GM12878 (cell line): Measurements from ENCODE around the gene PSMC3. TPM values are rescaled to one million over a fixed set of nuclear protein-coding genes. Genes with fewer than 3 reads are reported as not detected.

ENCODE experiments used
- EED ChIP-seq: sonication (generic); IDR thresholded peaks from 2 replicates; pipeline ENCODE4 v1.6.1; 2016; ENCODE audit warnings: antibody characterized with exemption, low read depth
- ETV6 ChIP-seq, 2 experiments: fragments of 450-650 bp in 1 of 2; IDR thresholded peaks in 1 of 2; conservative IDR thresholded peaks in 1 of 2; 2 replicates each; pipeline ENCODE4 v1.6.1; 2014; ENCODE audit warnings: antibody characterized with exemption in 1 of 2, borderline replicate concordance in 1 of 2, low read depth in 1 of 2, mild to moderate bottlenecking in 1 of 2, moderate library complexity in 1 of 2
- FOXK2 ChIP-seq: fragments of 450-650 bp; IDR thresholded peaks from 2 replicates; pipeline ENCODE4 v1.6.1; 2017; ENCODE audit warnings: mild to moderate bottlenecking, moderate library complexity
- HDAC6 ChIP-seq: fragments of 200-600 bp; sonication (generic); IDR thresholded peaks from one replicate; pipeline ENCODE4 v1.8.0; 2017; ENCODE audit warnings: antibody characterized with exemption; ENCODE audit not compliant: unreplicated experiment
- HDGF ChIP-seq: fragments of 450-650 bp; IDR thresholded peaks from 2 replicates; pipeline ENCODE4 v1.6.1; 2016; ENCODE audit warnings: antibody characterized with exemption
- MEF2A ChIP-seq: IDR thresholded peaks from 2 replicates; pipeline ENCODE4 v1.6.1; 2011; ENCODE audit warnings: low read depth, mild to moderate bottlenecking, low read length, moderate library complexity; ENCODE audit not compliant: insufficient read depth
- MTA3 ChIP-seq: IDR thresholded peaks from 2 replicates; pipeline ENCODE4 v1.6.1; 2012; ENCODE audit warnings: low read length, inconsistent platforms, borderline replicate concordance
- POLR2AphosphoS2 ChIP-seq: IDR thresholded peaks from 2 replicates; pipeline ENCODE4 v1.6.1; 2011; ENCODE audit warnings: low read depth, mild to moderate bottlenecking, low read length, improper control_type of control experiment, moderate library complexity
- RAD21 ChIP-seq: IDR thresholded peaks from 2 replicates; pipeline ENCODE4 v1.6.1; 2011; ENCODE audit warnings: mild to moderate bottlenecking, low read depth, low read length, moderate library complexity; ENCODE audit not compliant: insufficient read depth
- RUNX3 ChIP-seq: IDR thresholded peaks from 2 replicates; pipeline ENCODE4 v1.6.1; 2012; ENCODE audit warnings: low read length, inconsistent platforms
- TAF1 ChIP-seq: IDR thresholded peaks from 2 replicates; pipeline ENCODE4 v1.6.1; 2011; ENCODE audit warnings: mild to moderate bottlenecking, low read depth, low read length, borderline replicate concordance
- TCF7 ChIP-seq: IDR thresholded peaks from 2 replicates; pipeline ENCODE4 v1.6.1; 2014; ENCODE audit warnings: antibody characterized with exemption, borderline replicate concordance
- ZNF24 ChIP-seq: fragments of 450-650 bp; IDR thresholded peaks from 2 replicates; pipeline ENCODE4 v1.6.1; 2017; ENCODE audit warnings: antibody characterized with exemption, mild to moderate bottlenecking
- ZNF274 ChIP-seq: IDR thresholded peaks from one replicate; pipeline ENCODE4 v1.8.0; 2011; ENCODE audit not compliant: insufficient read length, insufficient read depth
- polyA plus RNA-seq, 11 experiments: library from polyadenylated mRNA; depleted of rRNA in 4 of 11; unstranded in 6 of 11; stranded (reverse) in 5 of 11; fragments of >200 nt; fragmentation: Nextera tagmentation in 4 of 11; fragmentation: Illumina TruSeq in 1 of 11; extraction: Ambion mirVana in 4 of 11; extraction: Trizol in 1 of 11; gene quantifications; 1 replicate in 1 of 11; 2 replicates in 10 of 11; pipeline versions ENCODE4 v1.2.1 to v1.2.3, GENCODE V29; 2011 to 2016; ENCODE audit warnings: inconsistent platforms in 2 of 11, missing spikeins in 2 of 11, low read depth in 1 of 11
- total RNA-seq, 4 experiments: library from RNA; depleted of rRNA in 3 of 4; stranded (reverse); fragments of >200 nt in 3 of 4; fragmentation: Illumina TruSeq in 1 of 4; extraction: Trizol in 1 of 4; gene quantifications; 2 replicates each; pipeline versions ENCODE4 v1.2.1 to v1.2.3, GENCODE V29; 2013 to 2021
- TF ChIP-seq, protein P1 (sequence below): fragments of 450-650 bp; IDR thresholded peaks from 2 replicates; pipeline ENCODE4 v1.6.1; 2017; ENCODE audit warnings: mild to moderate bottlenecking, moderate library complexity
- TF ChIP-seq, protein P2 (sequence below): IDR thresholded peaks from 2 replicates; pipeline ENCODE4 v1.6.1; 2012; ENCODE audit warnings: low read depth, low read length, improper control_type of control experiment
- TF ChIP-seq, protein P3 (sequence below): fragments of 450-650 bp; formaldehyde crosslinking; IDR thresholded peaks from 2 replicates; pipeline ENCODE4 v1.4.0; 2022; ENCODE audit warnings: mild to moderate bottlenecking, moderate library complexity
- TF ChIP-seq, protein P4 (sequence below): fragments of 450-650 bp; formaldehyde crosslinking; IDR thresholded peaks from 2 replicates; pipeline ENCODE4 v1.5.0; 2022; ENCODE audit warnings: mild to moderate bottlenecking, missing genetic modification characterization

Gene PSMC3
- total and polyA plus RNA-seq, 10 of the 15 experiments (the other 5 are each of a cell fraction or from before 2014, with no cell fraction given), result 39.5 to 289 (median 155) TPM

DNA sequence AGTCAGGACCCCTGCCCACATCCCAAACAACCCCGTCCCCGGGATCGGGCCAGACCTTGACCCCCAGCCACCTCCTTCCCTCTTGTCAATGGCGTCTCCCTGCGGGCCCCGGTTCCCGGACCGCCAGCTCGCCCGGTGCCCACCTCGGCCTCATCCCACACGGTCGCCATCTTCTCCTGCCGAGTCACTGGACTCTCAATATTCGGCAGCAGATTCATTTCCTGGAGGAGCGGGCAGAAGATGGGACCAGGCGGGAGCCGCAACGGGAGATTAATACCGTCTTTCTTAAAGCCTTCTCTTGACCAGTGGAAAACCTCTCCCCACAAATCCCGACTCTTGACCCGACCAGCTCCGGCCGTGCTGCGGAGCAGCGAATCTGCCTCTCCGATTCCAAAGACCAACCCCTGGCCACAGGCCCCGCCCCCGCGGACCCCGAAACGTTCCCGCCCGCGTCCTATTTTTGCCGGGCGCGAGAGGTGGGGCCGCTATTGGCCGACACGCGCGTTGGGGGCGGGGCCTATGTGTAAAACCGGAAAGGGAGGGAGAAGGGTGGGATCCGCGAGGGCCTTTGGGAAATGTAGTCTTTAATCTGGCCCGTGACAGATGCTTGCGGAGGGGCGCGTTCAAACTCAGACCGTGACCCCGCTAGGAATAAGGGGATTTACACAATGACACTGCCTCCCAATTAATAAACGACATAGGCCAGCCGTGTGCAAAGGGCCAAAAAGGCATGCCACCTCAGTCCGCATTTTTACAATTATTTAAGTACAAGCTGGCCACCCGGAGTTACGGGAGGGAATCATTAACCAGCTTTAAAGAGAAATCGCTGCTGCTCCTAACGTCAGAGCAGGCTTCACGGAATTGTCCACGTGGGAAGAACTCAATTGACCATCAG lies at the start of gene PSMC3 (continued):
- TF ChIP-seq RUNX3, result peak; percentile 90
- TF ChIP-seq, protein P1, sequence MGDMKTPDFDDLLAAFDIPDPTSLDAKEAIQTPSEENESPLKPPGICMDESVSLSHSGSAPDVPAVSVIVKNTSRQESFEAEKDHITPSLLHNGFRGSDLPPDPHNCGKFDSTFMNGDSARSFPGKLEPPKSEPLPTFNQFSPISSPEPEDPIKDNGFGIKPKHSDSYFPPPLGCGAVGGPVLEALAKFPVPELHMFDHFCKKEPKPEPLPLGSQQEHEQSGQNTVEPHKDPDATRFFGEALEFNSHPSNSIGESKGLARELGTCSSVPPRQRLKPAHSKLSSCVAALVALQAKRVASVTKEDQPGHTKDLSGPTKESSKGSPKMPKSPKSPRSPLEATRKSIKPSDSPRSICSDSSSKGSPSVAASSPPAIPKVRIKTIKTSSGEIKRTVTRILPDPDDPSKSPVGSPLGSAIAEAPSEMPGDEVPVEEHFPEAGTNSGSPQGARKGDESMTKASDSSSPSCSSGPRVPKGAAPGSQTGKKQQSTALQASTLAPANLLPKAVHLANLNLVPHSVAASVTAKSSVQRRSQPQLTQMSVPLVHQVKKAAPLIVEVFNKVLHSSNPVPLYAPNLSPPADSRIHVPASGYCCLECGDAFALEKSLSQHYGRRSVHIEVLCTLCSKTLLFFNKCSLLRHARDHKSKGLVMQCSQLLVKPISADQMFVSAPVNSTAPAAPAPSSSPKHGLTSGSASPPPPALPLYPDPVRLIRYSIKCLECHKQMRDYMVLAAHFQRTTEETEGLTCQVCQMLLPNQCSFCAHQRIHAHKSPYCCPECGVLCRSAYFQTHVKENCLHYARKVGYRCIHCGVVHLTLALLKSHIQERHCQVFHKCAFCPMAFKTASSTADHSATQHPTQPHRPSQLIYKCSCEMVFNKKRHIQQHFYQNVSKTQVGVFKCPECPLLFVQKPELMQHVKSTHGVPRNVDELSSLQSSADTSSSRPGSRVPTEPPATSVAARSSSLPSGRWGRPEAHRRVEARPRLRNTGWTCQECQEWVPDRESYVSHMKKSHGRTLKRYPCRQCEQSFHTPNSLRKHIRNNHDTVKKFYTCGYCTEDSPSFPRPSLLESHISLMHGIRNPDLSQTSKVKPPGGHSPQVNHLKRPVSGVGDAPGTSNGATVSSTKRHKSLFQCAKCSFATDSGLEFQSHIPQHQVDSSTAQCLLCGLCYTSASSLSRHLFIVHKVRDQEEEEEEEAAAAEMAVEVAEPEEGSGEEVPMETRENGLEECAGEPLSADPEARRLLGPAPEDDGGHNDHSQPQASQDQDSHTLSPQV, result no peak
- peak; percentile 13; the same call in 1 of the 2 replicates for TF ChIP-seq HDGF
- TF ChIP-seq, protein P2, sequence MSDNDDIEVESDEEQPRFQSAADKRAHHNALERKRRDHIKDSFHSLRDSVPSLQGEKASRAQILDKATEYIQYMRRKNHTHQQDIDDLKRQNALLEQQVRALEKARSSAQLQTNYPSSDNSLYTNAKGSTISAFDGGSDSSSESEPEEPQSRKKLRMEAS, result no peak
- TF ChIP-seq ETV6 (conservative IDR thresholded peaks at IDR 0.05 in 1 of 2, IDR thresholded peaks at IDR 0.05 in 1 of 2; ENCODE audit: borderline replicate concordance in 1 of 2, low read depth in 1 of 2), result no peak
- TF ChIP-seq HDAC6, result no peak
- TF ChIP-seq, protein P3, sequence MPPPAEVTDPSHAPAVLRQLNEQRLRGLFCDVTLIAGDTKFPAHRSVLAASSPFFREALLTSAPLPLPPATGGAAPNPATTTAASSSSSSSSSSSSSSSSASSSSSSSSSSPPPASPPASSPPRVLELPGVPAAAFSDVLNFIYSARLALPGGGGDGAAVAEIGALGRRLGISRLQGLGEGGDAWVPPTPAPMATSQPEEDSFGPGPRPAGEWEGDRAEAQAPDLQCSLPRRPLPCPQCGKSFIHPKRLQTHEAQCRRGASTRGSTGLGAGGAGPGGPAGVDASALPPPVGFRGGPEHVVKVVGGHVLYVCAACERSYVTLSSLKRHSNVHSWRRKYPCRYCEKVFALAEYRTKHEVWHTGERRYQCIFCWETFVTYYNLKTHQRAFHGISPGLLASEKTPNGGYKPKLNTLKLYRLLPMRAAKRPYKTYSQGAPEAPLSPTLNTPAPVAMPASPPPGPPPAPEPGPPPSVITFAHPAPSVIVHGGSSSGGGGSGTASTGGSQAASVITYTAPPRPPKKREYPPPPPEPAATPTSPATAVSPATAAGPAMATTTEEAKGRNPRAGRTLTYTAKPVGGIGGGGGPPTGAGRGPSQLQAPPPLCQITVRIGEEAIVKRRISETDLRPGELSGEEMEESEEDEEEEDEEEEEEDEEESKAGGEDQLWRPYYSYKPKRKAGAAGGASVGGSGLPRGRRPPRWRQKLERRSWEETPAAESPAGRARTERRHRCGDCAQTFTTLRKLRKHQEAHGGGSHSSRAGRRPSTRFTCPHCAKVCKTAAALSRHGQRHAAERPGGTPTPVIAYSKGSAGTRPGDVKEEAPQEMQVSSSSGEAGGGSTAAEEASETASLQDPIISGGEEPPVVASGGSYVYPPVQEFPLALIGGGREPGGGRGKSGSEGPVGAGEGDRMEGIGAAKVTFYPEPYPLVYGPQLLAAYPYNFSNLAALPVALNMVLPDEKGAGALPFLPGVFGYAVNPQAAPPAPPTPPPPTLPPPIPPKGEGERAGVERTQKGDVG (CRISPR knock-in tag), result no peak
- no peak for TF ChIP-seq ZNF274
- 0 out of 2 replicates have a peak, but pooled peaks have one; percentile 22 for TF ChIP-seq FOXK2
- TF ChIP-seq TCF7, result no peak
- TF ChIP-seq, protein P4, sequence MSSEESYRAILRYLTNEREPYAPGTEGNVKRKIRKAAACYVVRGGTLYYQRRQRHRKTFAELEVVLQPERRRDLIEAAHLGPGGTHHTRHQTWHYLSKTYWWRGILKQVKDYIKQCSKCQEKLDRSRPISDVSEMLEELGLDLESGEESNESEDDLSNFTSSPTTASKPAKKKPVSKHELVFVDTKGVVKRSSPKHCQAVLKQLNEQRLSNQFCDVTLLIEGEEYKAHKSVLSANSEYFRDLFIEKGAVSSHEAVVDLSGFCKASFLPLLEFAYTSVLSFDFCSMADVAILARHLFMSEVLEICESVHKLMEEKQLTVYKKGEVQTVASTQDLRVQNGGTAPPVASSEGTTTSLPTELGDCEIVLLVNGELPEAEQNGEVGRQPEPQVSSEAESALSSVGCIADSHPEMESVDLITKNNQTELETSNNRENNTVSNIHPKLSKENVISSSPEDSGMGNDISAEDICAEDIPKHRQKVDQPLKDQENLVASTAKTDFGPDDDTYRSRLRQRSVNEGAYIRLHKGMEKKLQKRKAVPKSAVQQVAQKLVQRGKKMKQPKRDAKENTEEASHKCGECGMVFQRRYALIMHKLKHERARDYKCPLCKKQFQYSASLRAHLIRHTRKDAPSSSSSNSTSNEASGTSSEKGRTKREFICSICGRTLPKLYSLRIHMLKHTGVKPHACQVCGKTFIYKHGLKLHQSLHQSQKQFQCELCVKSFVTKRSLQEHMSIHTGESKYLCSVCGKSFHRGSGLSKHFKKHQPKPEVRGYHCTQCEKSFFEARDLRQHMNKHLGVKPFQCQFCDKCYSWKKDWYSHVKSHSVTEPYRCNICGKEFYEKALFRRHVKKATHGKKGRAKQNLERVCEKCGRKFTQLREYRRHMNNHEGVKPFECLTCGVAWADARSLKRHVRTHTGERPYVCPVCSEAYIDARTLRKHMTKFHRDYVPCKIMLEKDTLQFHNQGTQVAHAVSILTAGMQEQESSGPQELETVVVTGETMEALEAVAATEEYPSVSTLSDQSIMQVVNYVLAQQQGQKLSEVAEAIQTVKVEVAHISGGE (CRISPR knock-in tag), result no peak
- TF ChIP-seq POLR2AphosphoS2, result no peak
- TF ChIP-seq TAF1, result peak; percentile 99
- no peak for TF ChIP-seq MTA3
- no peak for TF ChIP-seq ZNF24
- no peak for TF ChIP-seq RAD21
- TF ChIP-seq EED, result no peak
- TF ChIP-seq MEF2A, result 0 out of 2 replicates have a peak, but pooled peaks have one; percentile 45
